HepG2 (cell line): ENCODE measurements around the gene SSH3. TPM values are rescaled to one million over a fixed set of nuclear protein-coding genes. Genes with fewer than 3 reads are reported as not detected.

Experiments
- ATAC-seq: fragments of 200-7000 bp; cut with Tn5 transposase; 3 replicates; pipeline ENCODE4 v1.9.1; 2020; ENCODE audit warnings: mild to moderate bottlenecking, moderate library complexity
- BruUV-seq: library from RNA; stranded (reverse); fragments of 400-500 nt; replicated peaks from 2 replicates; lab custom pipeline; 2021; lab: Mats Ljungman, UMichigan
- CTCF ChIA-PET: fragments of 300-600 bp; formaldehyde crosslinking; extraction: SDS; loops from one replicate; lab custom pipeline; 2021; ENCODE audit warnings: low total read pairs, inconsistent platforms, low intra/inter-chr PET ratio; lab: Yijun Ruan, JAX
- POLR2A ChIA-PET: fragments of 350-600 bp; sonication (Branson Sonifier 250); formaldehyde crosslinking; loops from one replicate; lab custom pipeline; 2020; ENCODE audit warnings: antibody characterized with exemption, inconsistent platforms; lab: Yijun Ruan, JAX
- DNase-seq: peaks from one replicate; pipeline ENCODE4 v3.0.0-alpha.2; 2015; ENCODE audit warnings: low spot score
- FAIRE-seq: peaks from 3 replicates; lab custom pipeline; 2011; peaks lifted over from hg19 to GRCh38; lab: Jason Lieb, UNC
- H2AFZ ChIP-seq: one replicate; pipeline ENCODE4 v1.6.1; 2011; ENCODE audit warnings: low read length, inconsistent platforms
- H3K27ac ChIP-seq: fragments of 300-600 bp; 3 replicates; pipeline ENCODE4 v1.8.0; 2011; ENCODE audit warnings: mixed run types, mild to moderate bottlenecking, mixed read lengths, low read length, inconsistent platforms; ENCODE audit not compliant: insufficient read depth; ENCODE audit errors: extremely low read length
- H3K27me3 ChIP-seq, 2 experiments: fragments of 200-600 bp in 1 of 2; 2 replicates in 1 of 2; 3 replicates in 1 of 2; pipeline versions ENCODE4 v1.6.0 to v1.8.0; 2011; ENCODE audit warnings: low read length in 2 of 2, mild to moderate bottlenecking in 2 of 2, moderate library complexity in 2 of 2, inconsistent platforms in 1 of 2; ENCODE audit not compliant: insufficient read depth in 2 of 2, control insufficient read depth in 1 of 2
- H3K36me3 ChIP-seq, 2 experiments: fragments of 200-600 bp in 1 of 2; replicated peaks in 1 of 2; 2 replicates in 1 of 2; 3 replicates in 1 of 2; pipeline versions ENCODE4 v1.5.1 to v1.8.0; 2011; ENCODE audit warnings: low read length in 2 of 2, inconsistent platforms in 1 of 2; ENCODE audit not compliant: insufficient read depth in 2 of 2, control insufficient read depth in 1 of 2
- H3K4me1 ChIP-seq: 2 replicates; pipeline ENCODE4 v1.5.1; 2012; ENCODE audit warnings: low read length, inconsistent platforms; ENCODE audit not compliant: insufficient read depth
- H3K4me2 ChIP-seq: 2 replicates; pipeline ENCODE4 v1.6.0; 2011; ENCODE audit warnings: low read depth, low read length, inconsistent platforms
- H3K4me3 ChIP-seq, 3 experiments: fragments of 200-600 bp in 1 of 3; sonication (generic), shearing (Covaris generic) in 1 of 3; replicated peaks in 1 of 3; 2 replicates each; pipeline ENCODE4 v1.5.1; 2011 to 2016; ENCODE audit warnings: low read length in 3 of 3, inconsistent platforms in 2 of 3, low read depth in 2 of 3, mild to moderate bottlenecking in 2 of 3, control low read depth in 1 of 3, mixed read lengths in 1 of 3; ENCODE audit not compliant: insufficient read depth in 1 of 3
- H3K79me2 ChIP-seq: one replicate; pipeline ENCODE4 v1.6.1; 2011; ENCODE audit warnings: low read length, inconsistent platforms; ENCODE audit not compliant: insufficient read depth
- H3K9ac ChIP-seq: 2 replicates; pipeline ENCODE4 v1.6.0; 2011; ENCODE audit warnings: mild to moderate bottlenecking, low read depth, low read length, inconsistent platforms; ENCODE audit not compliant: insufficient read depth
- H3K9me3 ChIP-seq: 2 replicates; pipeline ENCODE4 v1.5.1; 2012; ENCODE audit warnings: mild to moderate bottlenecking, low read length
- H4K20me1 ChIP-seq: 2 replicates; pipeline ENCODE4 v1.6.0; 2011; ENCODE audit warnings: inconsistent platforms, mild to moderate bottlenecking, low read length, moderate library complexity; ENCODE audit not compliant: insufficient read depth
- ATRX ChIP-seq: sonication (generic); formaldehyde crosslinking; IDR thresholded peaks from 2 replicates; pipeline ENCODE4 v1.4.0; 2020; ENCODE audit warnings: missing genetic modification reagents, borderline replicate concordance
- CCAR2 ChIP-seq: fragments of 200-400 bp; formaldehyde crosslinking; optimal IDR thresholded peaks from 2 replicates; pipeline ENCODE3; 2018; ENCODE audit warnings: low read depth, mild to moderate bottlenecking, low read length, moderate library complexity
- CREB1 ChIP-seq, 2 experiments: fragments of 450-650 bp in 1 of 2; IDR thresholded peaks; 2 replicates each; pipeline ENCODE4 v1.6.1; 2016 to 2017; ENCODE audit warnings: control low read depth in 1 of 2, mild to moderate bottlenecking in 1 of 2, missing compliant biosample characterization in 1 of 2, missing genetic modification characterization in 1 of 2
- ETV6 ChIP-seq: sonication (generic); formaldehyde crosslinking; conservative IDR thresholded peaks from 2 replicates; pipeline ENCODE4 v1.4.0; 2020; ENCODE audit warnings: missing genetic modification reagents
- GLI4 ChIP-seq: sonication (generic); formaldehyde crosslinking; IDR thresholded peaks from 2 replicates; pipeline ENCODE4 v1.5.1; 2020; ENCODE audit warnings: missing genetic modification reagents, mild to moderate bottlenecking, moderate library complexity, borderline replicate concordance
- HNF1B ChIP-seq: sonication (generic); formaldehyde crosslinking; IDR thresholded peaks from 2 replicates; pipeline ENCODE4 v1.5.1; 2020; ENCODE audit warnings: mild to moderate bottlenecking, moderate library complexity, missing genetic modification reagents
- HNRNPH1 ChIP-seq: fragments of 200-400 bp; formaldehyde crosslinking; optimal IDR thresholded peaks from 2 replicates; pipeline ENCODE3; 2017; ENCODE audit warnings: mild to moderate bottlenecking, low read depth, low read length
- MEF2D ChIP-seq: sonication (generic); formaldehyde crosslinking; IDR thresholded peaks from 2 replicates; pipeline ENCODE4 v1.5.1; 2020; ENCODE audit warnings: mild to moderate bottlenecking, missing genetic modification reagents
- POGK ChIP-seq: sonication (generic); formaldehyde crosslinking; conservative IDR thresholded peaks from 2 replicates; pipeline ENCODE4 v1.8.0; 2022; ENCODE audit warnings: mild to moderate bottlenecking, moderate library complexity, missing genetic modification reagents
- PRMT3 ChIP-seq: sonication (generic); formaldehyde crosslinking; IDR thresholded peaks from 2 replicates; pipeline ENCODE4 v1.8.1; 2022; ENCODE audit warnings: low read depth, mild to moderate bottlenecking, moderate library complexity, missing genetic modification reagents, borderline replicate concordance
- TFAP4 ChIP-seq: sonication (generic); IDR thresholded peaks from 2 replicates; pipeline ENCODE4 v1.6.1; 2016; ENCODE audit warnings: low read depth, borderline replicate concordance
- ZBTB33 ChIP-seq: sonication (generic); formaldehyde crosslinking; IDR thresholded peaks from 2 replicates; pipeline ENCODE4 v1.4.0; 2020; ENCODE audit warnings: missing genetic modification reagents
- ZKSCAN1 ChIP-seq: fragments of 150-350 bp; IDR thresholded peaks from 2 replicates; pipeline ENCODE4 v1.6.1; 2014; ENCODE audit warnings: low read length
- ZNF678 ChIP-seq: sonication (generic); formaldehyde crosslinking; IDR thresholded peaks from 2 replicates; pipeline ENCODE4 v1.4.0; 2020; ENCODE audit warnings: mild to moderate bottlenecking, missing genetic modification reagents
- WGBS: methylation state at CpG from one replicate; pipeline ENCODE4 v1.1.6; 2017; ENCODE audit warnings: low lambda C conversion rate; 5-methylcytosine and 5-hydroxymethylcytosine counted together
- in situ Hi-C: cut with HindIII; loops from 2 replicates; pipeline ENCODE4 v1.10.0; 2017; ENCODE audit warnings: low pct_unique_long_range_greater_than_20kb; ENCODE audit not compliant: extremely low pct_ligation_motif_present
- intact Hi-C: fragments of 100-400 bp; cut with micrococcal nuclease; formaldehyde crosslinking; loops from one replicate; pipeline ENCODE4 v1.10.0; 2022; ENCODE audit not compliant: unreplicated experiment
- polyA plus RNA-seq, 8 experiments: library from polyadenylated mRNA; depleted of rRNA in 3 of 8; stranded (reverse) in 7 of 8; unstranded in 1 of 8; fragments of >200 nt; fragmentation: Illumina TruSeq in 4 of 8; extraction: Trizol in 4 of 8; gene quantifications; 2 replicates each; pipeline versions ENCODE4 v1.2.1 to v1.2.3, GENCODE V29; 2011 to 2016; ENCODE audit warnings: low read depth in 4 of 8, missing spikeins in 1 of 8, mixed read lengths in 1 of 8; ENCODE audit not compliant: insufficient read depth in 1 of 8
- total RNA-seq, 5 experiments: library from RNA; depleted of rRNA; stranded (reverse); fragments of >200 nt; fragmentation: Illumina TruSeq; extraction: Trizol; gene quantifications; 2 replicates each; pipeline ENCODE4 v1.2.3, GENCODE V29; 2016; ENCODE audit warnings: low read depth in 1 of 5

The SSH3 gene
- total and polyA plus RNA-seq, 2 of the 13 experiments (the other 11 are each of a cell fraction or from before 2014, with no cell fraction given), result 12.4 to 18.8 TPM

GRCh38 chr11:67323526-67323925, 20.2 kb downstream of the SSH3 start:
- no peak for DNase-seq
- ATAC-seq, result no peak
- Histone ChIP-seq H4K20me1 (no peaks in the 10 kb centered on the region), H3K9ac (no peak overlapping the region), H3K27ac (no peak overlapping the region), H2AFZ (no peak overlapping the region), H3K9me3 (no peaks in the 10 kb centered on the region), H3K27me3 (no peaks in the 10 kb centered on the region), H3K79me2 (no peaks in the 10 kb centered on the region), H3K4me1 (peaks cover 7% of the 10 kb centered on the region), H3K4me3 (no peak overlapping the region), H3K36me3 (no peaks in the 10 kb centered on the region), H3K4me2 (no peak overlapping the region)
- POLR2A ChIA-PET, result interaction anchor here (1.2 kb wide), 1 partner anchor 62 kb away, joined by 3 read pairs; no protein-coding TSS in a partner anchor
- intact Hi-C loops (no loop called here), in situ Hi-C loops (no loop called here)
- no peak for FAIRE-seq
- CTCF ChIA-PET, result no interaction called here
- TF ChIP-seq HNRNPH1 (no peak), ZKSCAN1 (no peak), CREB1 (IDR thresholded peaks at IDR 0.05) (no peak), CREB1 (CRISPR knock-in tag; IDR thresholded peaks at IDR 0.05) (no peak), GLI4 (CRISPR knock-in tag) (no peak), POGK (CRISPR knock-in tag) (no peak), TFAP4 (no peak), ETV6 (CRISPR knock-in tag) (no peak), HNF1B (CRISPR knock-in tag) (no peak), CCAR2 (no peak), ZBTB33 (CRISPR knock-in tag) (no peak), MEF2D (CRISPR knock-in tag) (no peak), PRMT3 (no peak), ATRX (CRISPR knock-in tag) (no peak), ZNF678 (CRISPR knock-in tag) (no peak)
- no TSS peak for BruUV-seq
- 93% methylated on average over 7 of the region's 7 CpGs for WGBS
